GM18951 (cell line): ENCODE measurements around the gene VCAN.

Experiments
- POLR2A ChIP-seq: IDR thresholded peaks from 4 replicates; pipeline ENCODE4 v1.6.1; 2011; ENCODE audit warnings: mild to moderate bottlenecking; ENCODE audit not compliant: insufficient read length, insufficient read depth; ENCODE audit errors: extremely low read depth
- in situ Hi-C: fragments of 300-500 bp; cut with MboI; formaldehyde crosslinking; loops from one replicate; pipeline ENCODE4 v1.12.0; 2022; ENCODE audit warnings: low sequenced_read_pairs, mixed read lengths, inconsistent platforms; ENCODE audit not compliant: unreplicated experiment

The VCAN gene

DNA sequence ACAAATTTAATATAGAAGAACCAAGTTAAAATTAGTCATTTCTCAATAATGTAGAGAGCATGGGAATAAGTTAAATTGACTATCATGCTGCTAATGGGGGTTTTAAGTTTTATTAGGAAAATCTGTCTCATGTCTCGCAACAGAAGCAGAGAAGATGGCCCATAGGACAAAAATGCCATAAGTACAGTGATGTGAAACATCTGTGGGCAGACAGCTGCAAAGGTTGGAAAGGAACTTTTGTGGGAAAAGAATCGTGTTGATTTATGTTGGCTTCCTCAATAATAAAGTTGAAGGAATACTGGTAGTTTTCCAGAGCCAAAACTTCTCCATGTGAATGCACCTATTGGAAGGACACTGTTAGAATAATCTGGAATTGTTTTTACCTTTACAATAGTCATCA, 44.8 kb downstream of the VCAN start:
- in situ Hi-C loops, result no loop called here

DNA sequence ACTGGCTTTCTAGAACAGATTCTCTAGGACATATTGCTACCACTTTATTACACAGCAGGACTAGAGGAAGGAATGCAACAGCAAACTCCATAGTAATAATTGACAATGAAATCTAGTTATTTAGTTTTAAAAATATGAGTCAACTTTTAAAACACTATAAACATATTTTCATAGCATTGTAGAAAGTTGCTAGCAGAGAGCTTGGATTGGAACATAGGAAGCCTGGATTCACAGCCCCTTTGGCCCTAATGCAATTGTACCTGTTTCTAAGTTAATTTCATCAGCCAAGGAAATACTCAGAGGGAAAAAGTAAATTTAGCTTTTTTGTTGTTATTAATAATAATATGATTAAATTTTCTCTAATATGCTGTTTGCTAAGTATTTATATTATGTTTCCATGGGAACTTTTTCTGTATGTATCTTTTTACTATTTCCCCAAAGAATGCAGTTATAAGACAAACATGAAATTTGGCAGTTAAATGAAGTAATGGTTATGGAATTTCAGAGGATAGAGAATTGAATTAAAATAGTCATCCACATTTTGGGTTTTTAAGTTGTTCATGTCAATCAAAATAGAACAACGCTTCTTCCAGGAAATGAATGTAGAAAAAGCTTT, 45.6 kb downstream of the VCAN start:
- no peak for TF ChIP-seq POLR2A
- in situ Hi-C loops, result no loop called here

More for the DNA sequence above, 44.8 kb downstream of the VCAN start:
- no peak for TF ChIP-seq POLR2A

DNA sequence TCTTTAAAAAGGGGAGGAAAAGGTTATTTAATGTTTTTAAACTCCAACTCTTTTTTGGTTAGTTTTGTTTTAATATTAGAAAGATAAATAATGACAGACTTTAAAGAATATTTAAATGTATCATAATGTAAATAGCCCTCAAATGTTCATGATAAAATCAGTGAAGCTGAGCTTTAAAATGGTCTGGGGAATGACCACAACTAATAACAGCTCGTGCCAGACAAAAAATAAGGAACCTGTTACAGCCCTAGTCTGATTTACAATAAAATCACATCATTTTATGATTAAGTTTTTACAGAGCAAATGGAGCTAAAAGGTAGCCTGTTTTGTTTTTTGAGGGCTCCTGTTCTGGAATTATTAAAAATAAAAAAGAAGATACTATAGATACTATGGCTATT, 46.1 kb downstream of the VCAN start:
- in situ Hi-C loops, result no loop called here
- TF ChIP-seq POLR2A, result no peak

DNA sequence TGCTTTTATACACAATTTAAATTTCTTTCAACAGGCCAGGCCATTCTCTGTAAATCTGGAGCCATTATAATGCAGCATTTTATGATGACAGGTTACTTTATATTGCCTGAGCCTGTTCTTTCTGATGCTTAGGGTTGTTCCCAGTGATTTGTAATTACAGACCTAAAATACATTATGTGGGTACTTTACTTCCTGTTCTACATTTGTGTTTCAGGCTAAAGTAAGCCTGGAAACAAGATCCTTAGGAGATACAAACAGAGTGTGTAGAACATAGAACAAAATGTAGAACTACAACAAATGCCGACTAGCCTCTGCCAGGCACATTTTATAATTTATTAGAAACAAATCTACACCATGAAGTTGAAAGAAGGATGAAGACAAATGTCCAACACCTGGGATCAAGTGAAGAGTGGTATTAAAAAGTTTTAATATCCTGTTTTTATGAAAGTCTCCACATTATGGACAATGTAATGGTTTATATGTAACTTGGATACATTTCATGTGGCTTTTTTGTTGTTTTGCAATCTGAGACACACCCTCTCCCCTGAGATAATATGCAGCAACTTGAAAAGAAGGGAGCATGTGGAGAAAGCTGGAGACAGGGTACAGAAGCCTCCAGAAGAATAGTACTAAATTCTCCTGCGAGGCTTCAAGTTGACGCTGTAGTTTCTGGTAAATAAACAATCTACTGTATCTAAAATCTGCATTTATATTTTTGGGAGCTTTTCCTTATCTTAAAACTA, 46.9 kb downstream of the VCAN start:
- in situ Hi-C loops, result no loop called here
- no peak for TF ChIP-seq POLR2A

DNA sequence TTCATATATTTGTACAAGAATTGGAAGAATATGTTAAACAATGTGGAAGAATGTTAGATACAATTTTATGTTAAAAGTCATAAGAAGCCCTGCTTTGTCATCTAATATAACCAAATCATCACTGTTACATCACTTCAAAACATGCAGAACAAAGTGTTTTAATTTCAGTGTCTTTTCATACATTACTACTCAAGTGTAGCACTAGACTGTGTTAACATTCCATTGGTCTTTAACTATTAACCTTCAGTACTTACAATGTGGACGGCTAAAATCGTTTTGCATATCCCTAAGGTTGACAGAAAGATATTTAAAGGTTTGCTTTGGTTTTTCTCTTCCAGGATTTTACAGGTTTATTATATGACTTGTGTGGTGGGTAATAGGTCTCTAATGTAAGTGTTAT, 50.9 kb downstream of the VCAN start:
- no peak for TF ChIP-seq POLR2A
- in situ Hi-C loops, result no loop called here

DNA sequence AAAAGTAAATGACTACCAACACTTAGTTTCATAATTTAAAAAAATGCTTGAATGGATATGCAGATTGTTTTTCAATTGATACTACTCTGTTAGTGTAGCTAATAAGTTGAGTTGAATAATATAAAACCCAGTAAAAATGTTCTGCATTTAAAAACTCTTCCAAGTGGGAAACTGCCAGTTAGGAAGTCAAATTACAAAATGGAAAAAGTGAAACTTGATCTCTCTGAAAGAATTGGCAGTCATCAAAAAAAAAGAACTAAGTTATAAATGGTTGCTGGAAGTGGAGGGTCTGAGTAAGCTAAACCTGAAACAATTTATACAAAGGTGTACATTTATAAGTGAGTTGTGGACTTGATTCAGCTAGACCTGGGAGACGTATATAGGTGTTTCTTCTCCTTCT, 52.4 kb downstream of the VCAN start:
- TF ChIP-seq POLR2A, result no peak
- in situ Hi-C loops, result no loop called here

DNA sequence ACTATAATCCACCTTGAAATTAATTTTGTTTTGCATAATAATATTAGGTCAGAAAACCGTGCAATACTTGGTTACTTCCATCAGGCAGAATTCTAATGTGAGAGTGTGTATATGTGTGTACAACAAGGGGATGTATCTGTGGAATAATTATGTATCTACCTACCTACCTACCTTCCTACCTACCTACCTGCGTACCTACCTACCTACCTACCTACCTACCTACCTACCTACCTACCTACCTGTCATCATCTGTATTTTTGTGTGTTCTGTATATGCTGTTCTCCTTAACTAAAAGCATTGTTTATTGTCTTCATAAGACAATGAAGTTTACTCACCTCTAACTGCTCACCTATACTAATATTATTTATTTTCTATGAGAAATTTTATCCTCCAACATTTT, 52.8 kb downstream of the VCAN start:
- TF ChIP-seq POLR2A, result no peak
- in situ Hi-C loops, result no loop called here

DNA sequence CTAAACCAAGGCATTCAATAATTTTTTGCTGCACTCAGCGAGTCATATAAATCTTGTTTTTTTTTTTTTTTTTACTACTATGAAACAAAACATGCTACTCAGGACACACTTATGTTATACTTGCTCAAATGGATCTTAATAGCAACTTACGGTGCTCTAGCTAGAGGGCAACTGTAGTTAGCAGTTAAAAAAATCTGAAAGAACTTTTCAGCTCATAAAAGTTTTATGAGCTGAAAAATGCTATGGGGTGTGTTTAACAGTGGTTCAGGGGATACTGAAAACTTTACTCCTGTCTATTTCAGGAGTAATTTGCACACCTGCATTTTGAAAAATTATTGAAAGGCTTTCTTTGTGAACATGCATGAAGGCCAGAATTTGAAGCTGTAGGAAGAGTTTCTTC, 53.4 kb downstream of the VCAN start:
- no peak for TF ChIP-seq POLR2A
- in situ Hi-C loops, result no loop called here

DNA sequence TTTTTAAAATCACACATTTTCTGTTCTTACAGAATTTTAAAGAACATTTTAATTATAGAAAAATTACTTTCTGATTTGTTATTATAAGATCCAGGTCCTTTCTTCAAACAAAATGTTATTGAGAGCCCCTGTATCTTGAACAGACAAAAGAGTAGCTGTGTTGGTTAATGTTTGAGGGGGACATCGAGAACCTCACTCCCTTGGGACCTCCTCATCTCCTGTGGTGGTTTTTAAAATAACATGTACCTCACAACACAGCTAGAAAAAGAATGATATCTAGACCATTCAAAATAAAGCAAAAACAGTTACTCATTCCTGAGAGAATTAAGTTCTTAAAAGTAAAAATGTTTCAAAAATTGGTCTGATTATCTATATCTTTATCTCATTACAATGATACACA, 54.7 kb downstream of the VCAN start:
- in situ Hi-C loops, result no loop called here
- TF ChIP-seq POLR2A, result no peak

DNA sequence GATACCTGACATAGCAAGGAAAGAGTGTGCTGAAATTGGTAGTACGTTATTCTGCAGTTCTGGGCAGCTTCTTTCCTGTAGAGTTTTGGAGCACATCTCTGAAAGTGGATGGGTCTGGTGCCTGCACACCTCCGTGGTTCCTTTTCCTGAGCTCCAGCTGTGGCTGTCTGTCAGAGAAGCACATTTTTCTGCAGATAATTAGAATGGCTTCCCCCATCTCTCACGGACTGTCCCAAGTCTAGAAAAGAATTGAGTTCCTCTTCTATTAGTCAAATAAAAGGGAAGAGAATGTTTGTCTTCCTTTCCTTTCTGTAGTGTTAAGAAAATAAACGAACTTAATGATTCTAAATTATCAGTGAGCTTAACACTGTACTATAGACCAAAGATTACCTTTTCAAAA, 55.7 kb downstream of the VCAN start:
- in situ Hi-C loops, result no loop called here
- no peak for TF ChIP-seq POLR2A

DNA sequence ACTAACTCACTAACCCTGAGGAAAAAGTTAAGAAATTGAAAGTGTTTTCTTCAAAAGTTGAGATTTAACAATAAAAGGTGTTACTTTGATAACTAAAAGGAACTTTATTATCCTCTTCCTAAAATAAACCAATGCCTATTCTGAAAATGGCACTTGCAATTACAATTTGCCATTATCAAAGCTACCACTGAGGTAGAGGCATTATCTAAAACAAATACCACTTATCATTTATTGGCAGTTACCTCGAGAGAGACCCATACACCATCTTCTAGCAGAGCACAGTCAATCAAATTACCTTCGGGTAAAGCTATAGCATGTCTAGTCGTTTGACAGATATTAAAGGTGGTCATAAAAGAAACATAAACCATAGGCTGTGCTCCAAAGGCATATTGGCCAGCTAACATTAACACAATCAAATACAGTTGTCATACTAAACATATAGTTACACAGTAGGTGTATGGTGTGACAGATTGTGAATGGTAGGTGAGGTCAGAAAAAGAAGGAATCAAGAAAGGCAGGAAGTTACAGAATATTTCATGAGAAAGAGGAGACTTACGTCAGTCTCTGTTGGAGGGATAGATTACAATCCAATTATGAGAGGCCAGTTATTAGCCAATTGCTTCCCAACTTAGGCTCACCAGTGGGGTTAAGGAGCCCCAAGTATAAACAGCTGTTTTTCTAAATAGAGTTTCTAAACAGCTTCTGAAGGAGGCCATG, 56.3 kb downstream of the VCAN start:
- in situ Hi-C loops, result no loop called here
- no peak for TF ChIP-seq POLR2A

DNA sequence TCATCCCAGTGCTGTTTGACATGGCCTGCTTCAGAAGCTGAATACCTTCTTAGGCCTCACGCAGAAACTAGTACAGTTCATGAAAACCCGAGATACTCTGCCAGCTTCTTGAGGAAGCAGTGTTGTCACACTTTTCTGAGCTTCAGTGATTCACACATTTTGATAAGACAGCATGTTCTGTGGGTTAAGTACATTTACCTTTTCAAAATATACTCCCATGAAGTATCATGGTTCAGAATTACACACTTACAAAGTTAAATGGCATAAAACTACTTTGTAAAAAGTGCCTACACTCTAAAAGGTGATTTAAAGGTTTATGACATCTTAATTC, 56.9 kb downstream of the VCAN start:
- in situ Hi-C loops, result no loop called here
- TF ChIP-seq POLR2A, result no peak

DNA sequence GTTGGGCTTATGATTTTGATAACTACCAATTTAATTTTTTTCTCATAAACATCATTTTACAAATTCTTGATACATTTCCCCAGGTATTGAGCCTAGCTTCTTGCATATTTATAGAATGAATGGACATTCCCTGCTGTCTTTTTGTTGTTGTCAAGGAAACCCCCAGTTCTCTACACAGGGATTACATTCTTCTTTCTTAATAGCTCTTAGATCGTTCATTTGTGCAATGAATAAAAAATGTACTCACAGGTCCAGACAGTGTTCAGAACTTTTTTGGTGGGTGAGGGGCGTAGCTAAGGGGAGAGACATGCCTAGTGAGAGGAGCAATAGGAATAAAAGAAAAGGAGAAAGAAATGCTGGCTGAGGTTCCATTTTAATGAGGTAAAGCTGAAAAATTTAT, 58.6 kb downstream of the VCAN start:
- in situ Hi-C loops, result no loop called here
- TF ChIP-seq POLR2A, result no peak

DNA sequence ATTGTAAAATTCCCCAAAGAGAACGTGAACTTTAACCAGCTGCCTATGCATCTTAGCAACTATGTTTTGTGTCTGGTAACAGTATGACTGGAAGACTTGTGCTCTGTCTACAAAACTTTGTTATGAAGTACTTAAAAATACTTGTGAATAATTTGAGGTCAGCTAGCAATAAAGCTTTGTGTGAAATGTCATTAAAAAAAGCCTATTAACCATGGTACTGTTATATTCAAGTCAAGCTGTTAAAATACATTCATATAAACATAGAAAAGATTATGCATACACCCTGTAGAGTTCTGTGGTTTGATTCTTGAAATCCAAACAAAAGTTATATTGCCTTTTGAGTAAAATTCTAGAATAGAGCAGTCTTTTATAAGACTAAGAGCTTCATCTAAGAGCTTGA, 60.1 kb downstream of the VCAN start:
- in situ Hi-C loops, result no loop called here
- no peak for TF ChIP-seq POLR2A
